ENCODE results near the gene C2. TPM values are rescaled to one million over a fixed set of nuclear protein-coding genes. Genes with fewer than 3 reads are reported as not detected.
"Not testable (repeated sequence)": the region's sequence is repeated elsewhere in the genome, so short reads cannot be mapped to it uniquely, and the experiment has no call there.

The C2 gene
- total RNA-seq, 3 donors from 2014 or later = 5.5 to 33.7 (median 17.9) TPM

- Histone ChIP-seq H3K9me3 (no peaks in the 10 kb centered on the region), H3K4me1 (ENCODE audit: low read depth) (peaks cover 15% of the 10 kb centered on the region), H3K4me3 (no peak overlapping the region), H3K36me3 (ENCODE audit: low read depth) (no peaks in the 10 kb centered on the region)
- intact Hi-C loops (cut with DNase I, micrococcal nuclease) = loop anchor here in 1 of 2 donors (10.0 kb wide), 1 partner anchor 50 kb away; the partner anchor contains the start of genes NELFE and SKIC2
- DNase-seq (no peak), ATAC-seq (no peak)
- TF ChIP-seq, protein P1, sequence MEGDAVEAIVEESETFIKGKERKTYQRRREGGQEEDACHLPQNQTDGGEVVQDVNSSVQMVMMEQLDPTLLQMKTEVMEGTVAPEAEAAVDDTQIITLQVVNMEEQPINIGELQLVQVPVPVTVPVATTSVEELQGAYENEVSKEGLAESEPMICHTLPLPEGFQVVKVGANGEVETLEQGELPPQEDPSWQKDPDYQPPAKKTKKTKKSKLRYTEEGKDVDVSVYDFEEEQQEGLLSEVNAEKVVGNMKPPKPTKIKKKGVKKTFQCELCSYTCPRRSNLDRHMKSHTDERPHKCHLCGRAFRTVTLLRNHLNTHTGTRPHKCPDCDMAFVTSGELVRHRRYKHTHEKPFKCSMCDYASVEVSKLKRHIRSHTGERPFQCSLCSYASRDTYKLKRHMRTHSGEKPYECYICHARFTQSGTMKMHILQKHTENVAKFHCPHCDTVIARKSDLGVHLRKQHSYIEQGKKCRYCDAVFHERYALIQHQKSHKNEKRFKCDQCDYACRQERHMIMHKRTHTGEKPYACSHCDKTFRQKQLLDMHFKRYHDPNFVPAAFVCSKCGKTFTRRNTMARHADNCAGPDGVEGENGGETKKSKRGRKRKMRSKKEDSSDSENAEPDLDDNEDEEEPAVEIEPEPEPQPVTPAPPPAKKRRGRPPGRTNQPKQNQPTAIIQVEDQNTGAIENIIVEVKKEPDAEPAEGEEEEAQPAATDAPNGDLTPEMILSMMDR (IDR thresholded peaks at IDR 0.05) = no peak
Measured at GRCh38 chr6:31905041-31905440, 22.5 kb upstream of the C2 start.

DNA sequence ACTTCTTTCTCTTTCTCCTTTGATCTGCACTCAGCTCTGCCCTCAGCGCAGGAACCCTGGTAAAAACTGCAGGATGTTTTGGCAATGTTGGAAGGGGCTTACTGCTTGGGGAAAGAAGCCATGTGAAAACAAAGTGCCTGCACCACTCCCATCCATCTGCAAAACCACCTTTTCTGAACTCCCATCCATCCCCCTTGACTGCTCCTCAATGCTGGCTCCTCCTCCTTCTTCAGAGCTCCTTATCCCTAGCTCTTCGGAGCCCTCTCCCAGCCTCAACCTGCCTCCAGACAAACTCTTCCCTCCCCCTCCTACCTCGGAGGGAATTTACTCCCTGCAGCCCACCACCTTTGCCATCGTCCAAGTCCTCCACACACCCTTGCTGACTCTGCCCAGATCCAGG lies 21.4 kb upstream of the C2 start:
- no peak overlapping the region for H3K4me3 ChIP-seq
- no peaks in the 10 kb centered on the region for H3K36me3 ChIP-seq (ENCODE audit: low read depth)
- intact Hi-C loops (cut with DNase I, micrococcal nuclease) = loop anchor here in 1 of 2 donors (10.0 kb wide), 1 partner anchor 49 kb away; the partner anchor contains the start of genes NELFE and SKIC2
- DNase-seq (no peak), ATAC-seq (no peak)
- TF ChIP-seq, protein P1 (IDR thresholded peaks at IDR 0.05) = no peak
- peaks cover 11% of the 10 kb centered on the region for H3K4me1 ChIP-seq (ENCODE audit: low read depth)
- H3K9me3 ChIP-seq = no peaks in the 10 kb centered on the region

DNA sequence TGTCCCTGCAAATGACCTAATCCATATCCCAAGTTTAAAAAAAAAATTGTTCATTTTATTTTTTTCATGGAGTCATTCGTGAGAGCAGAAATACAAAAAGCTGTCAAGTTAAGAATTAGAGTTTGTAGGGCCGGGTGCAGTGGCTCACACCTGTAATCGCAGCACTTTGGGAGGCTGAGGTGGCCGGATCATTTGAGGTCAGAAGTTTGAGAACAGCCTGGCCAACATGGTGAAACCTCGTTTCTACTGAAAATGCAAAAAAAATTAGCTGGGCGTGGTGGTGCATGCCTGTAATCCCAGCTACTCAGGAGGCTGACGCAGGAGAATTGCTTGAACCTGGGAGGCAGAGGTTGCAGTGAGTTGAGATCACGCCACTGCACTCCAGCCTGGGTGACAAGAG lies 20.8 kb upstream of the C2 start:
- not testable (repeated sequence) for H3K9me3 ChIP-seq; ATAC-seq; DNase-seq; H3K4me3 ChIP-seq; H3K36me3 ChIP-seq (ENCODE audit: low read depth); H3K4me1 ChIP-seq (ENCODE audit: low read depth)
- intact Hi-C loops (cut with DNase I, micrococcal nuclease) = loop anchor here in 1 of 2 donors (10.0 kb wide), 1 partner anchor 48 kb away; the partner anchor contains the start of genes NELFE and SKIC2

DNA sequence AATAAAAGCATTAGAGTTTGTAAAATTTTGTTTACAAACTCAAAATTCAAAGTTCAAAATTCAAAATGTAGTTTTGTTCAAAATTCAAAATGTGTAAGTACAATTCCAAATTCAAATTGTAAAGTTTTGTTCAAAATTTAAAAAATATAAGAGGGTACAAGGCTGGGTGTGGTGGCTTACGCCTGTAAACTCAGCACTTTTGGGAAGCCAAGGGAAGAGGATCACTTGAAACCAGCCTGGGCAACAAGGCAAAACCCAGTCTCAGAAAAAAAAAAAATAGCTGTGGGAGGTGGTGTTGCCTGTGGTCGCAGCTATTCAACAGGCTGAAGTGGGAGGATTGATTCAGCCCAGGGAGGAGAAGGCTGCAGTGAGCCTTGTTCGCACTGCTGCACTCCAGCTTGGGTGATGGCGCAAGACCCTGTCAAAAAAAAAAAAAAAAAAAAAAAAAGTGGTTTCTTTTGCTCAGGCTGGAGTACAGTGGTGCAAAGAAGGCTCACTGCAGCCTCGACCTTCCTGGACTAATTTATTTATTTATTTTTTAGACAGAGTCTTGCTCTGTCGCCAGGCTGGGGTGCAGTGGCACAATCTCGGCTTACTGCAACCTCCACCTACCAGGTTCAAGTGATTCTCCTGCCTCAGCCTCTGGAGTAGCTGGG lies 20.2 kb upstream of the C2 start:
- Histone ChIP-seq H3K36me3 (ENCODE audit: low read depth) (no peaks in the 10 kb centered on the region), H3K4me3 (no peak overlapping the region), H3K9me3 (no peaks in the 10 kb centered on the region), H3K4me1 (ENCODE audit: low read depth) (peaks cover 7% of the 10 kb centered on the region)
- ATAC-seq (no peak), DNase-seq (no peak)
- TF ChIP-seq, protein P1 (IDR thresholded peaks at IDR 0.05) = no peak
- intact Hi-C loops (cut with DNase I, micrococcal nuclease) = loop anchor here in 1 of 2 donors (10.0 kb wide), 1 partner anchor 48 kb away; the partner anchor contains the start of genes NELFE and SKIC2

GRCh38 chr6:31908255-31908654 lies 19.3 kb upstream of the C2 start:
- not testable (repeated sequence) for H3K4me3 ChIP-seq; ATAC-seq; H3K4me1 ChIP-seq (ENCODE audit: low read depth); DNase-seq; H3K9me3 ChIP-seq; H3K36me3 ChIP-seq (ENCODE audit: low read depth)
- intact Hi-C loops (cut with DNase I, micrococcal nuclease) = loop anchor here in 1 of 2 donors (10.0 kb wide), 1 partner anchor 47 kb away; the partner anchor contains the start of genes NELFE and SKIC2

DNA sequence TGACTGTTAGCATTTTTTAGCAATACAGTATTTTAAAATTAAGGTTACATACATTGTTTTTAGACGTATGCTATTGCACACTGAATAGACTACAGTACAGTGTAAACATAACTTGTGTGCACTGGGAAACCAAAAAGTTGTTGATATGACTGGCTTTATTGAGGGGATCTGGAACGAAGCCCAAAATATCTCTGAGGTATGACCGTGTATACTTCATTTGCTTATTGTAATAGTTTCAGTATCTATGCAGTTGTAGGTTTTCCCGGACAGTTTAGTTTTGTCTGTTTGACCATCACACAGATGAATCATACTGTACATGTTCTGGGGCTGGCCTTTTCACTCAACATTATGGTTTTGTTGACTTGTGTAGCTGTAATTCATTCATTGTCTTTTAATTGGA lies 18.7 kb upstream of the C2 start:
- Histone ChIP-seq H3K4me1 (ENCODE audit: low read depth) (no peaks in the 10 kb centered on the region), H3K4me3 (no peak overlapping the region), H3K36me3 (ENCODE audit: low read depth) (no peaks in the 10 kb centered on the region), H3K9me3 (no peaks in the 10 kb centered on the region)
- TF ChIP-seq, protein P1 (IDR thresholded peaks at IDR 0.05) = no peak
- no peak for DNase-seq
- peak; percentile 79 for ATAC-seq
- intact Hi-C loops (cut with DNase I, micrococcal nuclease) = loop anchor here in 1 of 2 donors (10.0 kb wide), 1 partner anchor 46 kb away; the partner anchor contains the start of genes NELFE and SKIC2

DNA sequence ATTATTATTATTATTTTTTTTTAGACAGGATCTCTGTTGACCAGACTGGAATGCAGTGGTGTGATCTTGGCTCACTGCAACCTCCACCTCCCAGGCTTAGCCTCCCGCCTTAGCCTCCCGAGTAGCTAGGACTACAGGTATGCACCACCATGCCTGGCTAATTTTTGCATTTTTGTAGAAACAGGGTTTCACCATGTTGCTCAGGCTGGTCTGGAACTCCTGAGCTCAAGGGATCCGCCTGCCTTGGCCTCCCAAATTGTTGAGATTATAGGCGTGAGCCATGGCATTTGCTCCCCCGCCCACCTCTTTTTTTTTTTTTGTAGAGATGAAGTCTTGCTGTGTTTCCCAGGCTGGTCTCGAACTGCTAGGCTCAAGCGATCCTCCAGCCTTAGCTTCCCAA lies 18.2 kb upstream of the C2 start:
- not testable (repeated sequence) for DNase-seq; H3K4me3 ChIP-seq; H3K4me1 ChIP-seq (ENCODE audit: low read depth); H3K9me3 ChIP-seq; H3K36me3 ChIP-seq (ENCODE audit: low read depth); ATAC-seq
- intact Hi-C loops (cut with DNase I, micrococcal nuclease) = loop anchor here in 1 of 2 donors (10.0 kb wide), 1 partner anchor 46 kb away; the partner anchor contains the start of genes NELFE and SKIC2
